Measurements from ENCODE around the gene PCDHA1.

- TF ChIP-seq ZFP37 (CRISPR knock-in tag; IDR thresholded peaks at IDR 0.05; ENCODE audit: borderline replicate concordance) (no peak), MAFF (IDR thresholded peaks at IDR 0.05; ENCODE audit: low read depth, low read length) (no peak), ZBTB37 (CRISPR knock-in tag; IDR thresholded peaks at IDR 0.05) (no peak), TEF (CRISPR knock-in tag; IDR thresholded peaks at IDR 0.05) (no peak), RBM39 (IDR thresholded peaks at IDR 0.05; ENCODE audit: low read depth, low read length, poor library complexity, severe bottlenecking) (no peak), FOXK2 (IDR thresholded peaks at IDR 0.05) (no peak)
- TF ChIP-seq, protein P1, sequence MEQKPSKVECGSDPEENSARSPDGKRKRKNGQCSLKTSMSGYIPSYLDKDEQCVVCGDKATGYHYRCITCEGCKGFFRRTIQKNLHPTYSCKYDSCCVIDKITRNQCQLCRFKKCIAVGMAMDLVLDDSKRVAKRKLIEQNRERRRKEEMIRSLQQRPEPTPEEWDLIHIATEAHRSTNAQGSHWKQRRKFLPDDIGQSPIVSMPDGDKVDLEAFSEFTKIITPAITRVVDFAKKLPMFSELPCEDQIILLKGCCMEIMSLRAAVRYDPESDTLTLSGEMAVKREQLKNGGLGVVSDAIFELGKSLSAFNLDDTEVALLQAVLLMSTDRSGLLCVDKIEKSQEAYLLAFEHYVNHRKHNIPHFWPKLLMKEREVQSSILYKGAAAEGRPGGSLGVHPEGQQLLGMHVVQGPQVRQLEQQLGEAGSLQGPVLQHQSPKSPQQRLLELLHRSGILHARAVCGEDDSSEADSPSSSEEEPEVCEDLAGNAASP (CRISPR knock-in tag; IDR thresholded peaks at IDR 0.05; ENCODE audit: borderline replicate concordance): no peak
Measured at GRCh38 chr5:140927228-140927573, 141.3 kb downstream of the PCDHA1 start.
